ENCODE results near the gene PLAC8.
"Not testable (repeated sequence)": the region's sequence is repeated elsewhere in the genome, so short reads cannot be mapped to it uniquely, and the experiment has no call there.

- TF ChIP-seq, protein P1, sequence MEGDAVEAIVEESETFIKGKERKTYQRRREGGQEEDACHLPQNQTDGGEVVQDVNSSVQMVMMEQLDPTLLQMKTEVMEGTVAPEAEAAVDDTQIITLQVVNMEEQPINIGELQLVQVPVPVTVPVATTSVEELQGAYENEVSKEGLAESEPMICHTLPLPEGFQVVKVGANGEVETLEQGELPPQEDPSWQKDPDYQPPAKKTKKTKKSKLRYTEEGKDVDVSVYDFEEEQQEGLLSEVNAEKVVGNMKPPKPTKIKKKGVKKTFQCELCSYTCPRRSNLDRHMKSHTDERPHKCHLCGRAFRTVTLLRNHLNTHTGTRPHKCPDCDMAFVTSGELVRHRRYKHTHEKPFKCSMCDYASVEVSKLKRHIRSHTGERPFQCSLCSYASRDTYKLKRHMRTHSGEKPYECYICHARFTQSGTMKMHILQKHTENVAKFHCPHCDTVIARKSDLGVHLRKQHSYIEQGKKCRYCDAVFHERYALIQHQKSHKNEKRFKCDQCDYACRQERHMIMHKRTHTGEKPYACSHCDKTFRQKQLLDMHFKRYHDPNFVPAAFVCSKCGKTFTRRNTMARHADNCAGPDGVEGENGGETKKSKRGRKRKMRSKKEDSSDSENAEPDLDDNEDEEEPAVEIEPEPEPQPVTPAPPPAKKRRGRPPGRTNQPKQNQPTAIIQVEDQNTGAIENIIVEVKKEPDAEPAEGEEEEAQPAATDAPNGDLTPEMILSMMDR (conservative IDR thresholded peaks at IDR 0.05; ENCODE audit: low read depth, low read length) = not testable (repeated sequence)
- TF ChIP-seq EZH2 (IDR thresholded peaks at IDR 0.05; ENCODE audit: low read length, unreplicated experiment) = not testable (repeated sequence)
These were observed 39.7 kb downstream of the PLAC8 start for GRCh38 chr4:83074783-83075182.
